HG03280 (cell line): ENCODE measurements around the gene ADGRL3.

Experiments
- ATAC-seq: cut with Tn5 transposase; IDR thresholded peaks from one replicate; pipeline ENCODE4 v1.9.1; 2021; ENCODE audit warnings: mild to moderate bottlenecking, moderate library complexity; ENCODE audit not compliant: unreplicated experiment

ADGRL3 gene

DNA sequence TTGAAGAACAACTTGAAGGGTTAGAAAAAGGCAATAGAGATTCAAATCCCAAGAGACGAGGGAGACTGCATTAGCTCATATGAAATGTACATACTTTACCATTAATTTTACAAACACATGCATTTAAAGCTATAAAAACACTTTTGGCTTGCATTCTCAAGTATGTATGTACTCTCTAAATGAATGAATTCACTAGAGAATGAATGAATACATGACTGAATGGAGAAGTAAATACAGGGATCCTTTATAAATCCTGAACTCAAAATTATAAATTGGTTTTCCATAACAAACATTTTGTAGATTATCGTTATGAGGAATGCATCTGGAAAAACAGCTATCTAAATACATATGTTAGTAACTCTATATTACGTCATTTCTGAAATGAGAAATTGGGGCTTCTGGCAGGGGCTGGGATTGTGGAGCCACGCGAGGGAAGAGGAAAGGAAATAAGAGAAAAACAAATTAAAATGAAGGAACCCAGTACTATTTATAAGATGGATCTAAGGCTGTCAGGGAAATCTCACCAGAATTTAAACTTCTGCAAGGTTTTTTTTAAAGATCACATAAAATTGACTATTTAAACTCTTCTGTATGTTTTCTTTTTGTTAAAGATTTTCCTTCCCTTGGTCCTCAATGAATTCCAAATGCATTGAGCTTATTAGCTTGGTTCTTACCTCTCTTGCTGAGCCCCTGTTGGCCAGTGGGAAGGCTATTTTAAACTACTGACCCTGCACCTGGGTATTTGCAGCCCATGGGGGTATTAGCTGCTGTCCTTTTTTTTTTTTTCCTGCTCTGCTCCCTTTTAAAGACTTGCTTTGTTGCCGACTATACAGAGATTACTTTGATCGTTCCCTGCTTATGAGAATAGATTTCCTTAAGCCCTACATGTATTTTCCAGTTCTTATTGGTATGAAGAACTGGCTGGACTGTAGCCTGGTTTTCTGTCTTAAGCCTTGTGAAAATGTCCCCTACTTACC, 207.8 kb downstream of the ADGRL3 start:
- ATAC-seq, result no peak

- no peak for ATAC-seq
These were observed 208.7 kb downstream of the ADGRL3 start for GRCh38 chr4:61408861-61409260.

DNA sequence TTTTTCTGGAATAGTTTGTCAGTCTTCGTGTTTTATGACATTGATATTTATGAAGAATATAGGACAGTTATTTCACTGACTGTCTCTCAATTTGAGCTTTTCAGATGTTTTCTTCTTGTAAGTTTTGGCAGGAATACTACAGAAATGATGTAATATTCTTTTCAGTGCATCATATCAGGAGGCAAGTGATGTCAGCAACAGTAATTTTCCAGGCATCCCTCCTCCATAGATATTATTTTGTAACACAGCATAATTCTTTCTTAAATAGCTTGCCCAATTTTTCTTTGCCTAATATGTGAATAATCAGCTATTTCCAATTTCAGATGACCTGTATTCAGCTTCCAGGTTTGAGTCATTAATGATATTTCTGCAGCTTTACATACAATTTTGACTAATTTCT, 211.1 kb downstream of the ADGRL3 start:
- no peak for ATAC-seq

DNA sequence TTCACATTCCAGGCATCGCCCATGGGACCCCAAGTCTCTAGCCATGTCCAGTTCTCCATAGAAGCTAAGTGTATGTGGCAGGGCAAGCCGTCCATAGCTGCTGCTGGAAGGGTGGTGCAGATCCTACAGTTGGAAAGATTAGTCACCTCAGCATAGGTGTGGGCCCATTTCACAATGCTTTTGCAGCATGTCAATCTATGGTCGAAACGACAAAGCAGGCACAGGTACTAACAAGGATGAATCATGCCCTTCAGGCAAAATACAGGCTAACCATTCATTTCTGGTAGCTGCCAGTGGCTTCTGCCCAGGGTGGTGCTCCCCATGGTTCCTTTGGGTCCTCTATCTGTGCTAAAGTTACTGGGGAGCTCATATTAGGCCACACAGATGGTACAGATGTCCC, 225.2 kb downstream of the ADGRL3 start:
- ATAC-seq, result no peak

- ATAC-seq, result no peak
These were observed 226.1 kb downstream of the ADGRL3 start for GRCh38 chr4:61426229-61426628.

GRCh38 chr4:61427099-61427817, 227.1 kb downstream of the ADGRL3 start:
- ATAC-seq, result no peak

DNA sequence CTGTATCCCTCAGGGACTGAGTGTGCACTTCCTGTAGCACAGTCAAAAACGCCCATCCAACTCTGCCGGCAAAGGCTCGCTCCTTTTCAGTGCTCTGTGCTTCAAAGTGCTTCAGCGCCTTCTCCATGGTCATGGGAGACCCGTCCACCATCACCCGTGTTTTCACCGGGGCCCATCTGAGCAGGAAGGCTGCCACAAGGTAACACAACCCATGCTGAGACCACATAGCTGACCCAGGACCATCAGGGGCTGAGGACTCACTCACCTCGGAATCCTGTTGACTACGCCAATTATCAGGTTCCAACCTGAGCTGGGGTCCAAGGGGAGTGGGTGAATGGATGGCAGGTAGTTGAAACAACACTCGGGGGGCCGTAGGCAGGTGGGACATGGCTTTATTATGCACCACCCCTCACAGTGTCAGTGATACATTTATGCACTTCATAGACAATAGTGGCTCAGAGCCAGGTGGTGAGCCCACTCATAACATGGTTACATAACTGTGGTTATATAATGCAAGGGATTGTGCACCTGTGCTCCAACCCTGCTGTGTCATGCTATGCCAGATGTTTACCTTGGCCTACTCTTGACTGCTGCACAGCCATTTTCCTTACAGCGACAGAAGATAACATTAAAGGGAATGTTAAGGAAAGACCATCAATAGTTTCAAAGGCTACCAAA, 227.8 kb downstream of the ADGRL3 start:
- ATAC-seq, result no peak

DNA sequence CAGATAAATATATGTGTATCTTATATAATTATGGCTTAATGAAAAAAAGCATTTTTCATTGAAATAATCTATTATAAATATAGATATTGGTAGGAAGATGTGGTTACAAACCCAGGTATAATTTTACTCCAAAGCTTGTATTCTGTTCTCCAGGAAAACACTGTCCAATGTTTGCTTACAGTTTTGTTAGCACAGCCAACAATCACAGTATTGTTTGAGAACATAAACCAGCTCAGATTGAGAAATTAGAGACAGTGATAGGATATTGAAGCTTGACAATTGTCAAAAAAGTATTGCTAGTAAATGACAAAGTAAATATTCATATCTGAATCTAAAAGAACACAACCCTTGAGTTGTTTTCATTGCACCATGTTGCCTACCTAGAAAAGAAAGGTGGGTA, 228.8 kb downstream of the ADGRL3 start:
- ATAC-seq, result no peak

- ATAC-seq, result no peak
These were observed 231.0 kb downstream of the ADGRL3 start for GRCh38 chr4:61431131-61431530.

- no peak for ATAC-seq
These were observed 237.8 kb downstream of the ADGRL3 start for GRCh38 chr4:61437923-61438322.

- no peak for ATAC-seq
These were observed 240.2 kb downstream of the ADGRL3 start for GRCh38 chr4:61440321-61440720.

DNA sequence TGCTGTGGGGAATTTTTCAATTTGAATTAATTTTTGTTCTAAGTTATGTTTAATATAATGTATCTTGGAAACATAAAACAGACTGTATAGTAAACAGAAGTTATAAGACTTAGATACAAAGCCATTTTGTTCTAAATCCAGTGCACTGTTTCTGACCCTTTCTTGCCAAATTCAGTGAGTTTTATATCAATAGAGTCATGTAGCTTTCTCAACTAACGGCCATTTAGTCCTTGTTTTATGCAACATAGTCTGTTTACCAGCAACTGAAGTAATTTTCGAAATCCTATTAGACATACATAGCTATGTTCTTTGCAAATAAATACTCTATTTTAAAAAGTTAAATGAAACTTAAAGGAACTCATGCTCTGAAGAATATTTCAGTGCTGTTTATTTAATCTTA, 242.8 kb downstream of the ADGRL3 start:
- no peak for ATAC-seq

DNA sequence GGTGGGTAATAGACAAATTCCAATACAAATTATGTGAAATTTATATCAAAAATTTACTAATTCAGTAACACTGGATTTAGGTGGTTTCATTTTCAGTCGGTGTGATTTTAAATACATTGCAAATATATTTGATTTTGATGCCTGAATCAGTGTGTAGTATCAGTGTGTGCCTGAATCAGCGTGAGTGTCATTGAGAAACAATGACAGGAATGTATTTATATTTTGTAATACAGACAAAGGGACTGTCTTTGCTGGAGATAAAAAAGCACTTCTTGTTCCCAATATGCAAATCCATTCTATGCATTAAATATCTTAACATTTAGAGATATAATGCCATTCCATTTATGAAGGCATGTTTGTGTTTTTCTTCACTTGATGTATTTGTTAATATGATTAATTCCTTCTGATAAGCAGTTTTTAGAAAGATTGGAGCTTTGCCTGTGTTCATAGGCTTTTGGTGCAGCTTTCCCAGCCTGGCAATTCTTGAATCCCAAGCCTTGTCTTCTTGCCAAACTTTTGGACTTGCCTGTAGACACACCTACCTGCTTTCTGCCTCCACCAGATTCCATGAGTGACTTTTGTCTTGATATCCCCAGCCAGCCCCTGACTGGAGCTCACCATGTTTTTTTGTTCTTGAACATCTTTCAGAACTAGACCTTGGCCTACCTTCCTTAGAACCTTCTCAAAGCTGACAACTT, 243.8 kb downstream of the ADGRL3 start:
- ATAC-seq, result no peak

GRCh38 chr4:61445374-61446063, 245.4 kb downstream of the ADGRL3 start:
- no peak for ATAC-seq

DNA sequence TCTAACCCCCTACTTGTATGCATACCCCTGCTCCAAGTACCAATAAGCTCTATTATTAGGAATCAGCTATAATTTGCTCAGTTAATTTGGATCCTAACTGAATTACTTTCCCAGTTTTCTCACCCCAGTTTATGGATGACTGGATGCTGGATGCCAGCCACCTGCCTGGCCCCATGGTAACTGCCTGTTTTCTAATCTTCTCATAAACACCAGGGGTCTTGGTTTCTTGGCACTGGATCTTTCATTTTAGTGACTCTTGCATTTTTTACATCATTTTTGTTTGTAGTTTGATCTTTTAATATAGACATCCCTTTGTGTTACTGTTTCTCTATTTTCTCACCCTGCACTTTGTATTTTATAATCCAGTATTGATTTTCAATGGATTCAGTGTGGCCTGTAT, 246.8 kb downstream of the ADGRL3 start:
- no peak for ATAC-seq

- no peak for ATAC-seq
These were observed 247.8 kb downstream of the ADGRL3 start for GRCh38 chr4:61447918-61448317.

DNA sequence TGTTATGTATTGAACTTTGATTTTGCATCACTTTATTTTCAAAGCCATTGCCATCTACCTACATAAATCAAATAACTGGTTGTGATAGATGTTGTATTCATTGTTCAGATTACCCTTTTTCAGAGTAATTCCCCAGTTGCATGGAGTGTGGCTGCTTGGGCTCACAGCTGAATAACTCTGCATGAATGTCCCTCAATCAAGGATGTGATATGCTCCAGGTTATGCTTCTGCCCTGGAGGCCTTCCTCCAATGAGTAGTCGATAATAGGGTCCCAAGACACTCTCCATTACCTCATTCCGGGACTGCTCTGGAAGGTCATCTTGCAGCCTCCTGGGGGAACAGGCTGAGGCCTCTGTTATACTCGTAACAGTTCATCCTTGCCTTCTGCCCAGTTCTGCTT, 251.8 kb downstream of the ADGRL3 start:
- no peak for ATAC-seq

DNA sequence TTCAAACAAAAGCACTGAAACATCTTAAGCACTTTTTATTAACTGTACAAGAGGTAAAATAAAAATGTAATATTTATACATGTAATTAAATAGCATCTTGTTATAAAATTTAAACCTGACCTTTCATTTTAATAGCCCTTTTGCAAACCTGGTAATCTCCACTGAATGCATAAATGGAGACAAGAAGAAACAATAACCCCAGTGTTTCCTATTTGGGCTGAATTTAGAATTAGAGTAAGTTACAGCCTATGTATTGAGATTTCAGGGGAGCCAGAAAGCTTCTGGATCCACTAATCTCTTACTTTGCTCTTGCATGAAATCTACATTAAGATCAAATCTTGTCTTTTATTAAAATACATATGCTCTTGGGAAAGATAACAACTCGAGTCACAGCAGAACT, 261.8 kb downstream of the ADGRL3 start:
- ATAC-seq, result no peak

DNA sequence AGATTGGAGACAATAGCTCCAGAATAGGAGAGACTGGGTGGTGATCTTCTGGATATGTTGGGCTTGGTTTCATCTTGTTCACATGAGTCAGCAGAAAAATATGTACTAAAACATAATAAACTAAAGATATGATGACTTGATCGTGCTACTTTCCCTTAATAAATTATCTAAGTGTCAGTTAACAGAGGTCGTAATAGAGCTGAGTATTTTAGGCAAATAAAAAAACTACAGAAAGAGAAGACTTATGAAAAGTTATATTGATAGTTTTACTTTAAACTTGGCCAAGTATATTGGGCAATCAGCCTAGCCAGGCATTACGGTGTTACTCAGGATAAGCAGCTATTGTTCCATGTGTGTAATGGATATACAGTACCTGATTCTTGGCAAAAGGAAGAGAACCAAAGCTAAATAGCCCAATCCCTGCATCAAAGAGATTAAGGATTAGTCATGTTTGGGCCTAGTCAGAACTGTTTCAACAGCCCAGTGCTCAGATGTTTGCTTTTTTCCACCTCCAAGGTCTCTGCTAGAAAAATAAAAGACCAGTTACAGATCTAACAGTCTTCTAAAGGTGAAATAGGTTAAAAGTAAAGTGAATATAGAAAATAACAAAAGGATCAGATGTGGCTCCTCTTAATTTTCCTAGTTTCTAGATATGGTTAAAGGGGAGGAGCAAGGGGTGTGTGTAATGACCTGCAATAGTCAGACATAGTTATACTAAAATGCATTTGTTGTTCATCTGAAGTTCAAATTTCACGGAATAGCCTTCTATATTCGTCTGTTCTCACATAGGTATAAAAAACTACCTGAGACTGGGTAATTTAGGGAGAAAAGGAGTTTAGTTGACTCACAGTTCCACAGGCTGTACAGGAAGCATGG, 262.6 kb downstream of the ADGRL3 start:
- ATAC-seq, result no peak
